LNCAP (cell line): Measurements from ENCODE around the gene ADAMTSL3.

Experiments
- CTCF ChIP-seq: fragments of 450-650 bp; IDR thresholded peaks from 2 replicates; pipeline ENCODE4 v1.5.1; 2017; ENCODE audit warnings: mild to moderate bottlenecking

The ADAMTSL3 gene

GRCh38 chr15:83893308-83893707 is 239.4 kb downstream of the ADAMTSL3 start:
- no peak for TF ChIP-seq CTCF

- no peak for TF ChIP-seq CTCF
Measured at GRCh38 chr15:83897037-83897436, 243.1 kb downstream of the ADAMTSL3 start.

- no peak for TF ChIP-seq CTCF
Measured at GRCh38 chr15:83898361-83898760, 244.4 kb downstream of the ADAMTSL3 start.

GRCh38 chr15:83899670-83900069 is 245.7 kb downstream of the ADAMTSL3 start:
- no peak for TF ChIP-seq CTCF

GRCh38 chr15:83904107-83905040 is 250.5 kb downstream of the ADAMTSL3 start:
- TF ChIP-seq CTCF: no peak

- TF ChIP-seq CTCF: no peak
Measured at GRCh38 chr15:83905556-83906273, 251.8 kb downstream of the ADAMTSL3 start.

GRCh38 chr15:83911345-83911744 is 257.4 kb downstream of the ADAMTSL3 start:
- TF ChIP-seq CTCF: no peak
